ENCODE data around the gene ARHGAP32.

The ARHGAP32 gene

GRCh38 chr11:129192150-129192549 lies at the start of gene ARHGAP32:
Gene ARHGAP32 (minus strand): TSS chr11:129192325. CDS start chr11:129192198, 127 bp downstream.
- no peak for DNase-seq

DNA sequence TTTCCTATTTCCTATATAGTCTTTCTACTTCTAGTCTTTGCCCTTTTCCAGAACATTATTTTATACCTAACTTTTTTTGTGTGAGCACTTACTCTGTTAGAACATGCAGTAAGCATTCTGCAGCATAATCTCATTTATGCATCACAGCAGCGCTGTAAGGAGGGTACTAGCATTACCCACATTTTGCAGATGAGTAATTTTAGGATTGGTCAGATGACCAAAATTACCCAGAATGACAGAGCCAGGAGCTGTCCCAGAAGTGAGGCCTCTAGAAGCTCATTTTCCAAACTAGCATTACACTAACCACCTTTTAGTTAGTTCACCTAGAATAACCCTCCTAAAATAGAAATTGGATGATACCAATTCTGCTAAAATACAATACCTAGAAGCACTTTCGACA lies 47.1 kb upstream of the ARHGAP32 start:
- DNase-seq: no peak

- DNase-seq: no peak
Measured at GRCh38 chr11:129237880-129238638, 45.9 kb upstream of the ARHGAP32 start.

DNA sequence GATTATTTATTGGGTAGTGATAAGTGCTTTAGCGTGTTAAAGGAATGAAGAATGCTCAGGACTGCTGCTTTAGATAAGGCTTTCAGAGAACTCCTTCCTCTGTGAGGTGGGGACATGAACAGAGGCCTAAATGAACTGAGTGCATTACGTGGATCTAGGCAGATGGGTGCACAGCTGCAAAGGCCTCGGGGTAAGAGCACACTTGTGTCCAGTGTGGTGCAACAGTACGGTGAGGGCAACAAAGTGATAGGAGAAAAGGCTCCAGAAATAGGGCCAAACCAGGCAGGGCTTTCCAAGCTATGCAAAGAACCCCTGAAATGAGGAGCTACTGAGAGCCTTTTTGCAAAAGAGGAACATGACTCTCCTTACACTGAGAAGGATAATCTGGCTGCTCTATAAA lies 45.3 kb upstream of the ARHGAP32 start:
- DNase-seq: no peak

- no peak for DNase-seq
Measured at GRCh38 chr11:129236850-129237249, 44.7 kb upstream of the ARHGAP32 start.

- no peak for DNase-seq
Measured at GRCh38 chr11:129234978-129235377, 42.9 kb upstream of the ARHGAP32 start.

DNA sequence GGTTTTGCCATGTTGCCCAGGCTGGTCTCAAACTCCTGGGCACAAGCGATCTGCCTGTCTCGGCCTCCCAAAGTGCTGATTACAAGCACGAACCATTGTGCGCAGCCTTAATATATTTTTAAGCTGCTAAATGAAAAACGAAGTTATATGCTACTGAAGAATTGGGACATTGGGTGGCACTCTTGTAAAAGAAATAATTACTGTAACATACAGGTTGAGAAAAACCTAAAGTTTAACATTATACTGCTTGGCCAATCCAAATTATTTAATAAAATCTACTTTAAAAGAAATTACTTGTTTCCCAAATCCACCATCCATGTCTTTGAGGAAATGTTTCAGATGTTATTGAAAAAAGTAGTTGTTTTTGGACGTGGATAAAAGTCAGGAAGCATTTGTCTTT lies 37.9 kb upstream of the ARHGAP32 start:
- DNase-seq: no peak

DNA sequence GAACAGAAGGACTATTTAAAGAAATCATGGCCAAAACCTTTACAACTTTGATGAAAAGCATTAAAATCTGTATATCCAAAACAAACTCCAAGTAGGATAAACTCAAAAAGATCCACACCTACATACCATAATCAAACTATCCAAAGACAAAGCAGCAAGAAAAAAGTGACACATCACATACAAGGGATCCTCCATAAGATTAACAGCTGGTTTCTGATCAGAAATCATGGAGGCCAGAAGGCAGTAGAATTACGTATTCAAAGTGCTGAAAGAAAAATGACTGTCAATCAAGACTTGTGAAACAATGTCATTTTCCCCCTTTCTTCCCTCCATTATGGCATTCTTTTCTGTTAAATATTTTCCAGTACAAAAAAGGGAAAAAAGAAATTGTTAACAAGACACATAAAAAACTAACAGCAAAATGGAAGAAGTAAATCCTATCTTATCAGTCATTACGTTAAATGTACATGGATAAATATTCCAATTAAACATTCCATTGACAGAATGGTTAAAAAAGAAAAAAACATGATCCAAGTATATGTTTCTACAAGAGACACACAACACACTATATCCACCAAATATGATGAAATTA lies 34.2 kb upstream of the ARHGAP32 start:
- no peak for DNase-seq

- no peak for DNase-seq
Measured at GRCh38 chr11:129225190-129225589, 33.1 kb upstream of the ARHGAP32 start.

- DNase-seq: no peak
Measured at GRCh38 chr11:129224538-129224937, 32.4 kb upstream of the ARHGAP32 start.

DNA sequence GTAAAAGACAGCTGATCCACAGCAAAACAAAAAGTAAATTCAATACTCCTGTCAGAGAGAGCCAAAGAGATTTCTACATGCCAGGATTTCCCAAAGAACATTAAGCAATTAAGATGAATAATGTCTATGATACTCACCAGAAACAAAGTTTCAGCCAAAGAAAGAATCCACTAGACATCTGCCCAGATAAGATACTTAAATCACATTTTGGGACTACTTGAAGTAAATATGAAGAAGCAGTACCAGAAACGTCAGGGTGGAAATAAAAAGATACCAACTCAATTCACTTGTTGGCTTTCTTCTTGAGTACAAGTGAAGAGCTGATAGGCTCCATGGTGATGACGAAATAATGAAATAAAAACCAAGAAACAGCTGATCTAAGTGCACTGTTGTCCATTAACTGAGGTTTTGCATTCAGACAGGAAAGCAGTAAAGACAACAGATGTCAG lies 31.6 kb upstream of the ARHGAP32 start:
- DNase-seq: no peak

- DNase-seq: no peak
Measured at GRCh38 chr11:129223260-129223659, 31.1 kb upstream of the ARHGAP32 start.

DNA sequence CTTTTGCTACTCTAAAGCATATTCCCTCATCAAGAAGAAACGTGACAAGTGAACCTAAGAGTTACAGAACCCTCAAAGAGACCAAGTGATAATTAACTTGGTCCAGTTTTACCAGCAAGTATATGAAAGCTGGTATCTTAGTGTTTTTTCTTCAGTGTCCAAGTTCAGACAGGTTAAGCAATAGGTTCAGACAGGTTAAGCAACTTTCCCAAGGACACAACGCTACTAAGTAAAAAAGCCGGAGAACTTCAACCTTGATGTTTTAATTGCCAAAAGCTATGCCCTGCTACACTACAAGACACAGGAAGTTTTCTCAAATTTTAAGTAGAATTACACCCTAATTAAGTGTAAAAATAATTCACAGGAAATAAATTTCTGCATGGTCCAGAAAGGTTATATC lies 30.0 kb upstream of the ARHGAP32 start:
- DNase-seq: no peak

DNA sequence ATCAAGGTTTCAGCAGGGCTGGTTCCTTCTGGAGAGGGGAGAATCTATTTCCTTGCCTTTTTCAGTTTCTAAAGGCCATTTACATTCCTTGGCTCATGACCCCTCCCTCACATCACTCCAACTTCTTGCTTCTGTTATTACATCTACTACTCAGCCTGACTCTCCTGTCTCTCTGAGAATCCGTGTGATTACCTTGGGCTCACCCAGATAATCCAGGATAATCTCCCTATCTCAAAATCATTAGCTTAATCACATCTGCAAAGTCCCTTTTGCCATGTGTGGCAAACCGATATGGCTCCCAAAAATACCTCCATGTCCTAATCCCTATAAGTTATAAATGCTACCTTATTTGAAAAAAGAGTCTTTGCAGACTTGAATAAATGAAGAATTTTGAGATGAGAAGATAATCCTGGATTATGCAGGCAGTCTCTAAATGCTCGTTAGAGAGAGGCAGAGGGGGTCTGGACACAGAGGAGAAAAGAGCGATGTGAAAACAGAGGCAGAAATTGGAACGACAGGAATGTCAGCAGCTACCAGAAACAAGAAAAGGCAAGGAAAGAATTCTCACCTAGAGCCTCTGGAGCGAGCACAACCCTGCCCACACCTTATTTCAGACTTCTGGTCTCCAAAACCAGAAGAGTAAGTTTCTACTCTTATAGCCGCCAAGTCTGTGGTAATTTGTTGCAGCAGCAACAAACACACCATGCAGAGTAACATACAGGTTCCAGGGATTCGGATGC lies 23.6 kb upstream of the ARHGAP32 start:
- DNase-seq: no peak

DNA sequence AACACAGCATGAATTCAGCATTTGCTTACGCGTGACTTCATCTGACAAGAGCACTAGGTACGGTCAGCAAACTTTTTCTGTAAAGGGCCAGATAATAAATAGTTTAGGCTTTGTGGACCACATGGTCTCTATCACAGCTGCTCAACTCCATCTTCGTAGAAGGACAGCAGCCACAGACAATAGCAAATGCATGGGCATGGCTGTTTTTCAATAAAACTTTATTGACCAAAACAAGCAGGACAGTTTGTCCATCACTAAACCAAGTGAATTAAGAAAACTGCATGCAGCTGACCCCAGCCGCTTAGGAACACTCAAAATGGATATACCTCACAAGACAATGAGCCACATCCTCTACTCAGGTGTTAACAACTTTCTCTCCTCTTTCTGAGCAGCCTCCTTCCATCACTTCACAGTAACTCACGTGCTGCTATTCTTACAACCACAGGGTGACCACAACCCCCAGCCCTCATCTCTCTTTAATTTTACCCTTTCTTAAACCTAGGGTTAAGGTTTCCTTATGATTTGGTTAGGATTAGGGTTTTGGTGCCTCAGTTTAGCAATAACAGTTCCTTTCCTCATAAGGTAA lies 22.7 kb upstream of the ARHGAP32 start:
- DNase-seq: no peak

DNA sequence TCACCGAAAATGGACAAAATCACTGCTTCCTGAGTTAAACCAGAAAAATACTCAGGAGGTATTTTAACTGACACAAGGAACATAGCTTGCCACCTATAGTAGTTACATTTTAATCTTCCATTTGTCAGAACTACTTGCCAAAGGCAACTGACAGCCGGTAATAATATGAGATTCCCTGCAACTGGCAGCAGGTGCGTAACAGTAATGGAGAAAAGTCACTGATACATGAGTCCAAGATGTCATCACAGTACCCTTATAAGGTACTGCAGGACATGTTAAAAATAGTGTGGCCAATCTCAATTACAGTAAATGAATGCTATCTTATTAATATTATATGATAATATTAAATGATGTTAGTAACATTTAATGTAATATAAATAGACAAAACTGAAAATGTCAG lies 21.1 kb upstream of the ARHGAP32 start:
- DNase-seq: no peak

- DNase-seq: no peak
Measured at GRCh38 chr11:129211397-129211796, 19.3 kb upstream of the ARHGAP32 start.

- no peak for DNase-seq
Measured at GRCh38 chr11:129210831-129211181, 18.7 kb upstream of the ARHGAP32 start.

- DNase-seq: no peak
Measured at GRCh38 chr11:129209891-129210830, 18.0 kb upstream of the ARHGAP32 start.

GRCh38 chr11:129208863-129209262 lies 16.7 kb upstream of the ARHGAP32 start:
- DNase-seq: no peak

DNA sequence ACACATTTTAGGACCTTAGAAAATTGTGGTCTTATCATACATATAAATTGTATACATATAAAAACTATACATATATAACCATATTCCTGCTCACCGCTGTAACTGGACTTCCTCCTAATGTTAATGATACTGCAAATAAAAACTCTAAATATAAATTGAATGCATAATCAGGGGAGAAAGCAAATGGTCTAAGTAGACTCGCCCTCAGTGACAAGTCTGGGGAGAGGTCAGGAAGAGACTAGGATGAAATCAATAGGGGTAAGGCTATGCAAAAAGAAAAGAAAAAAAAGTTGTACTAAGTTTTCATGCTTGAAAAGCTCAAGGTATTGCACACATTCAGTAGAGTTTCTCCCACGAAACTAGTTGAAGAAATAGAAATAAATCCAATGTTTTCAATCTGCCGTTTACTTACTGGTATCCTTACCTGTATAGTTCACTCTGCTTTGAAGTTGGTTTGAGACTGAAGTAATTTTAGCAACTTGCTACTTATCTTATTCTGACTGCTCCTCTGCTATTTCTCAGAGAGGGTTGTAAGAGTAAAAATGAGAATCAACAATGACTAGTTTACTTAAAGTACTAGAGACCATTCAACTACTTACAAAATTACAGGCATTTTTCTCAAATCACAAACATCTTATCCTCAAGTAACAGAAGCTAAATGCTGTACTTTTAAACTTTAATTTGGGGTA lies 12.2 kb upstream of the ARHGAP32 start:
- no peak for DNase-seq

DNA sequence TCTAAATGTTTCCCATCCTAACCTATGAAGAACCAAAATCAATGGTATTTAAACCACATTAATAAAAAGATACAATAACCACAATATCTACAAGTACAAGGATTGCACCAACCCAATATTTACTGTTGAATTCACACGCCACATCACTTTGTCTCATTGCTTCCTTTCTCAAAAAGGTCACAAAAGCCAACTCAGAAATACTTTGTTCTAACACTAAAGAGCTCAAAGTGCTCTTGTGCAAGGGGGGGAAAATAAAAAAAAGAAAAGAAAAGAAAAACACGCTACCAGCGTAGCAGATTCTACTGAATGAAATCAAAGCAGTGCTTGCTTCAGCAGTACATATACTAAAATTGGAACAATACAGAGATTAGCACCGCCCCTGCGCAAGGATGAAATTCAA lies 10.5 kb upstream of the ARHGAP32 start:
- DNase-seq: no peak

Data from retina (tissue), 1 donor.